ENCODE measurements around the gene LNX1.
A peak's percentile ranks its signal among the peaks of the same experiment; 100 is the strongest.

Gene LNX1

GRCh38 chr4:53598901-53599300 lies 7.6 kb upstream of the LNX1 start:
- no peak for DNase-seq

GRCh38 chr4:53598483-53598882 lies 7.2 kb upstream of the LNX1 start:
- no peak for DNase-seq

- DNase-seq: no peak
These were observed 5.6 kb upstream of the LNX1 start for GRCh38 chr4:53596901-53597300.

- DNase-seq: no peak
These were observed 4.5 kb upstream of the LNX1 start for GRCh38 chr4:53595834-53596233.

GRCh38 chr4:53595204-53595603 lies 3.9 kb upstream of the LNX1 start:
- no peak for DNase-seq

- no peak for DNase-seq
These were observed 2.5 kb upstream of the LNX1 start for GRCh38 chr4:53593765-53594164.

- DNase-seq: peak; percentile 45 to 47
These were observed 1.6 kb upstream of the LNX1 start for GRCh38 chr4:53592686-53593501.

- no peak for DNase-seq
These were observed 836 bp upstream of the LNX1 start for GRCh38 chr4:53592122-53592521.

GRCh38 chr4:53590187-53590586 lies 1.1 kb downstream of the LNX1 start:
- no peak for DNase-seq

GRCh38 chr4:53589511-53589910 lies 1.8 kb downstream of the LNX1 start:
- no peak for DNase-seq

GRCh38 chr4:53587135-53587534 lies 4.2 kb downstream of the LNX1 start:
- no peak for DNase-seq

- DNase-seq: no peak
These were observed 5.0 kb downstream of the LNX1 start for GRCh38 chr4:53586121-53586816.

GRCh38 chr4:53584658-53585057 lies 6.6 kb downstream of the LNX1 start:
- no peak for DNase-seq

GRCh38 chr4:53583513-53583912 lies 7.8 kb downstream of the LNX1 start:
- no peak for DNase-seq

- no peak for DNase-seq
These were observed 9.1 kb downstream of the LNX1 start for GRCh38 chr4:53582194-53582593.

GRCh38 chr4:53580274-53580673 lies 11.0 kb downstream of the LNX1 start:
- no peak for DNase-seq

GRCh38 chr4:53579826-53580225 lies 11.5 kb downstream of the LNX1 start:
- no peak for DNase-seq

GRCh38 chr4:53576676-53577372 lies 14.5 kb downstream of the LNX1 start:
- DNase-seq: no peak

GRCh38 chr4:53576071-53576617 lies 15.1 kb downstream of the LNX1 start:
- DNase-seq: no peak

GRCh38 chr4:53575552-53575951 lies 15.7 kb downstream of the LNX1 start:
- no peak for DNase-seq

- DNase-seq: no peak
These were observed 16.8 kb downstream of the LNX1 start for GRCh38 chr4:53574528-53574927.

GRCh38 chr4:53573696-53574095 lies 17.6 kb downstream of the LNX1 start:
- no peak for DNase-seq

GRCh38 chr4:53572600-53572994 lies 18.7 kb downstream of the LNX1 start:
- DNase-seq: no peak
